Measurements from ENCODE around the gene SMIM13.

DNA sequence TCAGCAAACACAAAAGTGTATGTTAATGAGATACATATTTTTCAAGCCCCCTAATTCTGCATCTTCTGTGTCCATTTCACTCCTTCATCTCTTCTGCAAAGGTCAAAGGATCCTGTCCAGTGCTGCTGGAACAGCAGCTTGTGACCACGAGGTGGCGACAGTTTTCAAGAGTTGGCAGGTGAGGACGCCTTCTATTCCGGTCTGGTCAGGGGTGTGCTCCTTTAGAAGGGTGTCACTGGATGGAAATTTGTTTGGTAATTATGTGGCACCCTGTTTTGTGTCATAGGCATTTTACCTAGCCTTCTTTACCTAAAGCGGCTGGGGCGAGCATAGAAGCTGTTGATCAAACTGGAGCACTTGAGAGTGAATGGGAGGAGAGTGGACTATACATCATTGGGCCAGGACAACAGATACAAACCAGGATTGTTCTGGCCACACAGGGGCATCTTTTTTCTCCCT is 50.8 kb downstream of the SMIM13 start:
- TF ChIP-seq, protein P1, sequence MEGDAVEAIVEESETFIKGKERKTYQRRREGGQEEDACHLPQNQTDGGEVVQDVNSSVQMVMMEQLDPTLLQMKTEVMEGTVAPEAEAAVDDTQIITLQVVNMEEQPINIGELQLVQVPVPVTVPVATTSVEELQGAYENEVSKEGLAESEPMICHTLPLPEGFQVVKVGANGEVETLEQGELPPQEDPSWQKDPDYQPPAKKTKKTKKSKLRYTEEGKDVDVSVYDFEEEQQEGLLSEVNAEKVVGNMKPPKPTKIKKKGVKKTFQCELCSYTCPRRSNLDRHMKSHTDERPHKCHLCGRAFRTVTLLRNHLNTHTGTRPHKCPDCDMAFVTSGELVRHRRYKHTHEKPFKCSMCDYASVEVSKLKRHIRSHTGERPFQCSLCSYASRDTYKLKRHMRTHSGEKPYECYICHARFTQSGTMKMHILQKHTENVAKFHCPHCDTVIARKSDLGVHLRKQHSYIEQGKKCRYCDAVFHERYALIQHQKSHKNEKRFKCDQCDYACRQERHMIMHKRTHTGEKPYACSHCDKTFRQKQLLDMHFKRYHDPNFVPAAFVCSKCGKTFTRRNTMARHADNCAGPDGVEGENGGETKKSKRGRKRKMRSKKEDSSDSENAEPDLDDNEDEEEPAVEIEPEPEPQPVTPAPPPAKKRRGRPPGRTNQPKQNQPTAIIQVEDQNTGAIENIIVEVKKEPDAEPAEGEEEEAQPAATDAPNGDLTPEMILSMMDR (IDR thresholded peaks at IDR 0.05): peak; percentile 78 to 96 (median 90)
- no peak for TF ChIP-seq POLR2A (IDR thresholded peaks at IDR 0.05)

All from heart left ventricle (tissue), 13 donors.